Measurements from ENCODE around the gene HSD11B1L. TPM values are rescaled to one million over a fixed set of nuclear protein-coding genes. Genes with fewer than 3 reads are reported as not detected.
A peak's percentile ranks its signal among the peaks of the same experiment; 100 is the strongest.

Gene HSD11B1L
- total and polyA plus RNA-seq, 12 donors, result 3.4 to 40.5 (median 14.7) TPM

- no peak overlapping the region for H3K4me3 ChIP-seq
- DNase-seq, result peak in 1 of 7 donors; percentile 34
- no peaks in the 10 kb centered on the region for H3K9me3 ChIP-seq (replicated peaks in 1 of 3)
- H3K4me1 ChIP-seq (replicated peaks in 1 of 2), result peaks cover 15 to 34% of the 10 kb centered on the region in 2 donors
- WGBS, 4 donors, result 64 to 86% (median 79%) methylated on average over 4 of the region's 4 CpGs
- no peaks in the 10 kb centered on the region for H3K27me3 ChIP-seq
- TF ChIP-seq, protein P1, sequence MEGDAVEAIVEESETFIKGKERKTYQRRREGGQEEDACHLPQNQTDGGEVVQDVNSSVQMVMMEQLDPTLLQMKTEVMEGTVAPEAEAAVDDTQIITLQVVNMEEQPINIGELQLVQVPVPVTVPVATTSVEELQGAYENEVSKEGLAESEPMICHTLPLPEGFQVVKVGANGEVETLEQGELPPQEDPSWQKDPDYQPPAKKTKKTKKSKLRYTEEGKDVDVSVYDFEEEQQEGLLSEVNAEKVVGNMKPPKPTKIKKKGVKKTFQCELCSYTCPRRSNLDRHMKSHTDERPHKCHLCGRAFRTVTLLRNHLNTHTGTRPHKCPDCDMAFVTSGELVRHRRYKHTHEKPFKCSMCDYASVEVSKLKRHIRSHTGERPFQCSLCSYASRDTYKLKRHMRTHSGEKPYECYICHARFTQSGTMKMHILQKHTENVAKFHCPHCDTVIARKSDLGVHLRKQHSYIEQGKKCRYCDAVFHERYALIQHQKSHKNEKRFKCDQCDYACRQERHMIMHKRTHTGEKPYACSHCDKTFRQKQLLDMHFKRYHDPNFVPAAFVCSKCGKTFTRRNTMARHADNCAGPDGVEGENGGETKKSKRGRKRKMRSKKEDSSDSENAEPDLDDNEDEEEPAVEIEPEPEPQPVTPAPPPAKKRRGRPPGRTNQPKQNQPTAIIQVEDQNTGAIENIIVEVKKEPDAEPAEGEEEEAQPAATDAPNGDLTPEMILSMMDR (IDR thresholded peaks at IDR 0.05), result no peak
- TF ChIP-seq POLR2A (IDR thresholded peaks at IDR 0.05), result no peak
- H3K27ac ChIP-seq, result no peak overlapping the region
- H3K36me3 ChIP-seq (replicated peaks in 1 of 2), result peaks cover 0 to 88% of the 10 kb centered on the region in 2 donors
- intact Hi-C loops (cut with DNase I), result no loop called here
These were observed 34.1 kb upstream of the HSD11B1L start for GRCh38 chr19:5646703-5647102.

DNA sequence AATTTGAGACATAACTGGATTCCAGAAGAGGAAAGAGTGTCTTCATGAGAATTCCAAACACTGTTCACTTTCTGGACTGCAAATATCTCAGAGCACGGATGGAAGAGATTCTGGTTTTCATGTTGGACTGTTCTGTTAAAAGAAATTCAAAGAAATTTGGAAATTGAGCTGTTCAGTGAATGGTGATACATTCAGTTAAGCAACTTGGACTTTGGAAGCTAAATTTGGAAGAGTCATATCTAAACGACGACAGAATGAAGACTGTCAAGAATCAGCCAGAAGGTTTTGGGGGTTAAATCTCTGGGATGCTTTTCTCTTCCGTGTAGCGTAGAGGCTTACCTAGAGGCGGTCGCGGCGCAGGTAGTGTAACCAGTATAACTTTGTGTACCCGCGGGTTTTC is 32.4 kb upstream of the HSD11B1L start:
- no peaks in the 10 kb centered on the region for H3K9me3 ChIP-seq (replicated peaks in 1 of 3)
- intact Hi-C loops (cut with DNase I), result no loop called here
- H3K36me3 ChIP-seq (replicated peaks in 1 of 2), result peaks cover 0 to 91% of the 10 kb centered on the region in 2 donors
- H3K27ac ChIP-seq, result no peak overlapping the region
- peaks cover 3 to 16% of the 10 kb centered on the region in 2 donors for H3K4me1 ChIP-seq (replicated peaks in 1 of 2)
- TF ChIP-seq POLR2A (IDR thresholded peaks at IDR 0.05), result no peak
- TF ChIP-seq, protein P1 (IDR thresholded peaks at IDR 0.05), result no peak
- DNase-seq, result no peak
- H3K27me3 ChIP-seq, result no peaks in the 10 kb centered on the region
- no peak overlapping the region for H3K4me3 ChIP-seq
- 89 to 93% (median 90%) methylated on average over 9 to 11 of the region's 11 CpGs for WGBS, 4 donors

- intact Hi-C loops (cut with DNase I), result no loop called here
- H3K36me3 ChIP-seq (replicated peaks in 1 of 2), result peaks cover 0 to 91% of the 10 kb centered on the region in 2 donors
- WGBS, 4 donors, result 90 to 100% (median 96%) methylated on average over 3 to 5 of the region's 5 CpGs
- H3K27me3 ChIP-seq, result no peaks in the 10 kb centered on the region
- TF ChIP-seq, protein P1 (IDR thresholded peaks at IDR 0.05), result no peak
- no peak for TF ChIP-seq POLR2A (IDR thresholded peaks at IDR 0.05)
- no peaks in the 10 kb centered on the region for H3K9me3 ChIP-seq (replicated peaks in 1 of 3)
- peak in 1 of 7 donors; percentile 3 for DNase-seq
- no peak overlapping the region for H3K4me3 ChIP-seq
- no peak overlapping the region for H3K27ac ChIP-seq
- H3K4me1 ChIP-seq (replicated peaks in 1 of 2), result no peaks in the 10 kb centered on the region
These were observed 29.5 kb upstream of the HSD11B1L start for GRCh38 chr19:5651361-5651760.

- Histone ChIP-seq H3K27me3 (no peaks in the 10 kb centered on the region), H3K4me1 (replicated peaks in 1 of 2) (no peaks in the 10 kb centered on the region), H3K36me3 (replicated peaks in 1 of 2) (peaks cover 0 to 91% of the 10 kb centered on the region in 2 donors), H3K4me3 (no peak overlapping the region), H3K9me3 (replicated peaks in 1 of 3) (no peaks in the 10 kb centered on the region), H3K27ac (no peak overlapping the region)
- intact Hi-C loops (cut with DNase I), result no loop called here
- TF ChIP-seq, protein P1 (IDR thresholded peaks at IDR 0.05), result no peak
- TF ChIP-seq POLR2A (IDR thresholded peaks at IDR 0.05), result no peak
- DNase-seq, result peak in 1 of 7 donors; percentile 11
- 85 to 92% (median 88%) methylated on average over 8 to 10 of the region's 10 CpGs for WGBS, 4 donors
These were observed 28.6 kb upstream of the HSD11B1L start for GRCh38 chr19:5652261-5652660.

Data from adrenal gland (tissue), 12 donors.